NCI-H446 (cell line): ENCODE measurements around the gene NFIX.
"Not testable (repeated sequence)": the region's sequence is repeated elsewhere in the genome, so short reads cannot be mapped to it uniquely, and the experiment has no call there.

ENCODE experiments used
- DNase-seq, 2 experiments: peaks; one replicate each; lab custom pipeline; 2025; lab: John Stamatoyannopoulos, UW

NFIX gene

GRCh38 chr19:12994701-12995595 lies at the start of gene NFIX:
NFIX (plus strand) TSS chr19:12995475; CDS start chr19:12995838, 363 bp downstream.
- DNase-seq = no peak

GRCh38 chr19:12945479-12946091 lies 49.7 kb upstream of the NFIX start, which contains the start of gene RAD23A:
RAD23A (plus strand) TSS chr19:12945862; CDS start chr19:12945949, 87 bp downstream.
- DNase-seq = peak; percentile 98 to 100

- peak; percentile 74 to 84 for DNase-seq
Observed at GRCh38 chr19:12946092-12946721, 49.1 kb upstream of the NFIX start.

- no peak for DNase-seq
Observed at GRCh38 chr19:12946731-12947496, 48.4 kb upstream of the NFIX start.

- DNase-seq = no peak
Observed at GRCh38 chr19:12947702-12948611, 47.3 kb upstream of the NFIX start.

GRCh38 chr19:12948612-12949362 lies 46.5 kb upstream of the NFIX start:
- DNase-seq = no peak

GRCh38 chr19:12949363-12950283 lies 45.7 kb upstream of the NFIX start:
- DNase-seq = no peak

- DNase-seq = not testable (repeated sequence)
Observed at GRCh38 chr19:12952050-12952449, 43.2 kb upstream of the NFIX start.

GRCh38 chr19:12952488-12953137 lies 42.7 kb upstream of the NFIX start:
- peak; percentile 71 to 90 for DNase-seq

- DNase-seq = peak; percentile 93 to 95
Observed at GRCh38 chr19:12953138-12953798, 42.0 kb upstream of the NFIX start.

GRCh38 chr19:12953799-12954611 lies 41.3 kb upstream of the NFIX start:
- DNase-seq = peak; percentile 78 to 81

- DNase-seq = no peak
Observed at GRCh38 chr19:12954612-12954962, 40.7 kb upstream of the NFIX start.

- DNase-seq = not testable (repeated sequence)
Observed at GRCh38 chr19:12955575-12955974, 39.7 kb upstream of the NFIX start.

GRCh38 chr19:12955996-12956395 lies 39.3 kb upstream of the NFIX start:
- no peak for DNase-seq

GRCh38 chr19:12956446-12957388 lies 38.6 kb upstream of the NFIX start, which contains the start of gene GADD45GIP1:
GADD45GIP1 (minus strand) TSS chr19:12957223; CDS start chr19:12957212, 11 bp downstream.
- peak; percentile 40 to 81 for DNase-seq
